NCI-H2227 treated with DMSO at 0.1 percent for 48 hours (cell line): ENCODE measurements around the gene FAAP20.
"Not testable (repeated sequence)": the region's sequence is repeated elsewhere in the genome, so short reads cannot be mapped to it uniquely, and the experiment has no call there.

Experiments
- DNase-seq: peaks from one replicate; lab custom pipeline; 2025; lab: John Stamatoyannopoulos, UW

FAAP20 gene

DNA sequence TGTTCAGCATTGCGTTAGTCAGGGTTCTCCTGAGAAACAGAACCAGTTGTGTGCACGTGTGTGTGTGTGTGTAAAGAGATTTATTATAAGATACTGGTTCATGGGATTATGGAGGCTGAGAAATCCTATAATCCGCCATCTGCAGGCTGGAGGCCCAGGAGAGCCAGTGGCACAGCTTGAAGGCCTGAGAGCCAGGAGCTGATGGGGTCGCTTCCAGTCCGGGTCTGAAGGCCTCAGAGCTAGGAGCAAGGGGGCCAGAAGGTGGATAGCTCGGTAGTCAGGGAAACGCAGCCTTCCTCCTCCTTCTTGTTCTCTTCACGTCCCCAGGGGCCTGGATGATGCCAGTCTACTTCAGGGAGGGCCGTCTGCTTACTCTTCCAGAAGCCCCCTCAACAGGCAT lies 37.7 kb downstream of the FAAP20 start:
- no peak for DNase-seq

DNA sequence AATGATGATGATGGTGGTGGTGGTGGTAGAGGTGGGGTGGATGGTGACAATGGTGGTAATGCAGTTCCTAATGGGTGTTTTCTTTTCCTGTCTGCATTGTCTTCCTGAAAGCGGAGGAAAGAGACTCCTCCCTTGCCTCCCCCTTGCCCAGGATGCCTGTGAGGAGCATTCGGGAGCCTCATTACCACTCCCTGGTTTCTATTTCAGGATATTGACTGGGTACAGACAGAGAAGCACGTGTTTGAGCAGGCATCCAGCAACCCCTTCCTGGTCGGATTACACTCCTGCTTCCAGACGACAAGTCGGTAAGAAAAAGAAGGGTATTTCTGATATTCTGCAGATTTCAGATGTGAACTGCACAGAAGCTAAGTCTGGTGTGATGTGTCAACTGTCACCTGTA lies 38.8 kb downstream of the FAAP20 start:
- no peak for DNase-seq

DNA sequence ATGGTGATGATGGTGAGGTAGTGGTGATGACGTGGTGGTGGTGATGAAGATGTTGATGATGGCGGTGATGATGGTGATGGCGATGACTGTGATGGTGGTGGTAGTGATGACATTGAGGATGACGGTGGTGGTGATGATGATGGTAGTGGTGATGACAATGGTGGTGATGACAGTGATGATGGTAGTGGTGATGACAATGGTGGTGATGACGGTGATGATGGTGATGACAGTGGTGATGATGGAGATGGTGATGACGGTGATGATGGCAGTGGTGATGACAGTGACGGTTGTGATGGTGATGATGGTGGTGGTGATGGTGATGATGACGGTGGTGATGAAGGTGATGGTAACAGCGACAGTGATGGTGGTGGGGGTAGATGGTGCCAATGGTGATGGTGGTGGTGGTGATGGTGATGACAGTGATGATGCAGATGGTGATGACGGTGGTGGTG lies 39.4 kb downstream of the FAAP20 start:
- DNase-seq: no peak

DNA sequence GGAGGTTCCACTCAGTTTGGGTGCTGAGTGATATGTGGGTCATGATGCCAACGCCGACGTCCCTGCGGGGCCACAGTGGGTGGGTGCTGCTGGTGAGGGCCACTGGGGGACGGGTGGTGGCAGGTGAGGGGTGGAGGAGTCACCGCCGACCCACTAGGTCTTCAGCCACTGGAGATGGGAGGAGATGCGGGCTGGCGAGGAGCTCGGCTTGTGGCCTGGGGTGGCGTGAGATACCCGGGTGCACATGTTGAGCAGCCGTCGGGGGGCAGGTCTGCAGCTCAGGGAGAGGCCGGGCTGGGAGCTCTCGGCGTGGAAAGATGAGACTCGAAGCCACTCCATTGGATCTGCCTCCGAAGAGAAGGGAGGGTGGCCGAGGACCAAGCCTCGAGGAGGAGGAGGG lies 40.5 kb downstream of the FAAP20 start:
- no peak for DNase-seq

DNA sequence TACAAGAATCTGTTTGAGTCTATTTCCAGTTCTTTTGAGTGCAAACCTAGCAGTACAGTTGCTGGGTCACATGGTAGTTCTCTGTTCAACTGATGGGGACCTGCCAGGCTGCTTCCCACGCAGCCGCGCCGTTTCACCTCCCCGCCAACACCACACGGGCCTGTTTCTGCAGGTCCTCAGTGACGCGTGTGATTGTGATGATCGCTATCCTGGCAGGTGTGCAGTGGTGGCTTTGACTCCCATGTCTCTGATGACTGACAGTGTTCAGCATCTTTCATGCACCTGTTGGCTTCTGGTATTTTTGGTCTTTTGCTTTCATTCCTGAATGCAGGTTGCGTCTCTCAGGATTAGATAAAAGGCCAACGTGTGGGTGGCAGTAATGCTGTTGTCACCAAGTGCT lies 41.6 kb downstream of the FAAP20 start:
- no peak for DNase-seq

DNA sequence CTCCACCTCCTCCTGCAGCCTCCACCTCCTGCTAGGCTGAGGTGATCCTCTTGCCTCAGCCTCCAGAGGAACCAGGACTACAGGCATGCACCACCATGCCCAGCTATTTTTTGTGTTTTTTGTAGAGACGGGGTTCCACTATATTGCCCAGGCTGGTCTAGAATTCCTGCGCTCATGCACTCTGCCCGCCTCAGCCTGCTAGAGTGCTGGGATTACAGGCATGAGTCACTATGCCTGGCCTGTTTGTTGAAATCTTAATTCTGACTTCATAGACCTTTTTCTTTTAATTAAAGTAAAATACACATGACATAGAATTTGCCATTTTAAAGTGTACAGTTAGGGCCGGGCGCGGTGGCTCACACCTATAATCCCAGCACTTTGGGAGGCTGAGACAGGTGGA lies 42.7 kb downstream of the FAAP20 start:
- DNase-seq: no peak

DNA sequence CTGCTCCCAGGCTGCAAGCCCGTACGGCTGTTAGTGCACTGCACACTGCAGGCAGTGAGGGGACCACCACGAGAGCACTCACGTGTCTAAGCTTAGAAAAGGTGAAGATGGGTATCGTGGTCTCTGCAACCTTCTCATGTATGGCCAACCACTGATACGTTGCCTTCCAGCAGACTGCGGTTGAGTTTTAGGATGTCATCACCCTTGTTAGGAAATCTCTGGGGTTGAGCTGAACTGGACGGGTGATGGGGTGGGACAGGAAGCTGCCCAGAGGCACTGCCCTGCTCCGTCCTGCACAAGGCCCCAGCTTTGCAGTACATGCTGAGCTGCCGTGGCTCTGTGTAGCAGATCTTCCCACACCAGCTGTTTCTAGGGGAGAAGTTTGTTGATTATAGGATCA lies 43.3 kb downstream of the FAAP20 start:
- DNase-seq: no peak

DNA sequence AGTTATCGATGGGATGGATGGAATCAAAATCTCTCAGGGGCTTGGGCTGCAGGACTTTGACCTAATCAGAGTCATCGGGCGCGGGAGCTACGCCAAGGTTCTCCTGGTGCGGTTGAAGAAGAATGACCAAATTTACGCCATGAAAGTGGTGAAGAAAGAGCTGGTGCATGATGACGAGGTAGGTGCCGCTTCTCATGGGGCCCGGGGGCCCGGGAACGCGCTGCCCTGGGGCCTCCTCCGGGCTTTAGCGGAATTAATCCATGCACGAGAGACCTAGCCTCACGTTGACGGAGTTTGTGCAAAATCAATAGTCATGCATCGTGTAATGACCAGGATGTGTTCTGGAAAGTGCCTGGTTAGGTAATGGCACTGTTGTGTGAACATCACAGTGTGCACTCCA lies 43.8 kb downstream of the FAAP20 start:
- DNase-seq: no peak

DNA sequence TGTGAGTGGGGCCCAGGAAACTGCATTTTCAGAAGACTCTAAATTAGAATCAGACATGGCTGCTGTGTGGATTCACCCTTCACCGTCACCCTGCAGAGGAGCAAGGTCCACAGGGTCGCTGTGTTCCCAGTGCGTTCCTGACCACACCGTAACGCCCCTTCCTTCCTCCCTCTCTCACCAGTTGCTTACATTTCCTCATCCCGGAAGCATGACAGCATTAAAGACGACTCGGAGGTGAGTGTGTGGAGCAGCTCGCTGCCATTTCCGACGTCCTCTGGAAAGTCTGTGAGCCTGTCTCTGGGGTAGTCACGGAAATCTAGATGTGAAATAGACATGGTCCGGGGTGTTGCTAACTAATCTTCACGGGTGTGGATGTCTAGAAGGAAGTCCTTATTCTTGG lies 45.9 kb downstream of the FAAP20 start:
- no peak for DNase-seq

DNA sequence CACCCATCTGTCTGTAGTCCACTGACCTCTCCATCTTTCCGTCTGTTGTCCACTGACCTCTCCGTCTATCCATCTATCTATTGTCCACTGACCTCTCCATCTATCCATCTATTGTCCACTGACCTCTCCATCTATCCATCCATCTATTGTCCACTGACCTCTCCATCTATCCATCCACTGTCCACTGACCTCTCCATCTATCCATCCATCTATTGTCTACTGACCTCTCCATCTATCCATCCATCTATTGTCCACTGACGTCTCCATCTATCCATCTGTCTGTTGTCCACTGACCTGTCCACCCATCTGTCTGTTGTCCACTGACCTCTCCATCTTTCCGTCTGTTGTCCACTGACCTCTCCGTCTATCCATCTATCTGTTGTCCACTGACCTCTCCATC lies 46.7 kb downstream of the FAAP20 start:
- DNase-seq: not testable (repeated sequence)

DNA sequence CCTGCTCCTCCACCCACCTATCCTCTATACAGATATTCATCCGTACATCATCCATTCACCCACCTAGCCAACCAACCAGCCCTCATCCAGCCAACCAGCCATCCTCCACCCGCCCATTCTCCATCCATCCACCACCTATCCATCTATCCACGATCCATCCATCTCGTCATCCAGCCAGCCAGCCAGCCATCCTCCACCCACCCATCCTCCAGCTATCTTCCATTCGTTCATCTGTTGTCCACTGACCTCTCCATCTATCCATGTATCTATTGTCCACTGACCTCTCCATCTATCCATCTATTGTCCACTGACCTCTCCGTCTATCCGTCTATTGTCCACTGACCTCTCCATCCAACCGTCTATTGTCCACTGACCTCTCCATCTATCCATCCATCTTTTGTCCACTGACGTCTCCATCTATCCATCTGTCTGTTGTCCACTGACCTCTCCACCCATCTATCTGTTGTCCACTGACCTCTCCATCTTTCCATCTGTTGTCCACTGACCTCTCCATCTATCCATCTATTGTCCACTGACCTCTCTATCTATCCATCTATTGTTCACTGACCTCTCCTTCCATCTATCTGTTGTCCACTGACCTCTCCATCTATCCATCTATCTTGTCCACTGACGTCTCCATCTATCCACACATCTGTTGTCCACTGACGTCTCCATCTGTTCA lies 47.6 kb downstream of the FAAP20 start:
- no peak for DNase-seq

DNA sequence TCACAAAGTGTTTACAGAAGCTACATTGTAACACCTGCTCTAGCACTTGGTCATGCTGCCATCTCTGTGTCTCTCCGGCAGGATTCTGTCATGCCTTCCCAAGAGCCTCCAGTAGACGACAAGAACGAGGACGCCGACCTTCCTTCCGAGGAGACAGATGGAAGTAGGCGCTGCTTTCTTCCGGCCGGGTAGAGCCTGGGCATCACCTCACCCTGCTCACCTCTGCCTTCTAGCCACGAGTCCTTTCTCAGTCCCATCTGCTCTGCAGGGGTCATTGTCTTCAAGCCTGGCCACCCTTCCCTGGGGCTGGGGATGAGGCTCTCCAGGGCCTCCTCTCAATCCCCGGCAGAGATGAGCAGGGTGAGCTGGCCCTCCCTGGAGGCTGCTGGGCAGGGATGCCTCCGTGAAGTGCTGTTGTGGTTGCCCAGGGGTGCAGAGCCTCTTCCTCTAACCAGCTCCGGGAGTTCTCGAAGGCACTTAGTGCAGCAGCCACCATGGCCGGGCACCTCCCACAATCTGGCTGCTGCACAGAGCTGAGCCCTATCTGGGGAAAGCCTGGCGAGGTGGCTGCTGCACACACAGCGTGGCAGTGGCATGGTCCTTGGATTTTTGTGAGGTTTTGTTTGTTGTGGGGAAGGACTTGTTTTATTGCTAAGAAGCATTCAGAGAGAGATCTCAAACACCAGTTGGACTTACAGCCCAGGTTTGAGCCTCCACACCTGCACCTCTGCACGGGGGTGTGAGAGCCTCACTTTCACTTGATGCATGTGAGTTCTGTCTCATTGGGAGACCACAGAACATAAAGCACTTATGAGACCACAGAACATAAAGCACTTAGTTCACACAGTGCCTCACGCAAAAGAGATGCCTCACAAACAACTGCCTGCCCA lies 48.4 kb downstream of the FAAP20 start:
- no peak for DNase-seq

DNA sequence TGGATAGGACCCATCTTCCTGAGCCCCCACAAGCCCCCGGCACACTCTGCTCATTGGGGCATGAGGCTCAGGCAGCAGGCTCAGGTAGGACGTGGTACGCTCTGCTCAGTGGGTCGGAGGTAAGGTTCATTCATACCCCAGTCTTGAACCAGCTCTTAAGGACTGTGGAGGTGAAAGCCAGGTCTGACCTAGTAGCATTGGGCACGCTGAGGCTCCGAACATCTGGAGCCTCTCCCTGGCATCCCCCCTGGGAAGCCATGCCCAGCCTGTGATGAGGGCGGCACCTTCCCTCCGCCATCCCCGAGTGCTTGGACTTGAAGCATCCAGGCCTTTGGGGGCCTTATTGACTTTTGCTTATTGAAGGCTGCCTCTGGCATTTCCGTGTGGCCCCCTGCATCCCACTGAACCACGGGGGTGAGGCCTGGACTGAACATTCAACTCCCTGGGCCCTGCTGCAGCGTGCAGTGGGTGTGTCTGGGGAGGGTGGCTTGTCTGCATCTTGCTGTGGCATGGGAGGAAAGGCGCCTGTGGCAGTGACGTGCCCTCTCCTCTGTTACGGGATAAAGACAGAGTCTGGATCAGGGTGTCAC lies 50.0 kb downstream of the FAAP20 start:
- DNase-seq: no peak

DNA sequence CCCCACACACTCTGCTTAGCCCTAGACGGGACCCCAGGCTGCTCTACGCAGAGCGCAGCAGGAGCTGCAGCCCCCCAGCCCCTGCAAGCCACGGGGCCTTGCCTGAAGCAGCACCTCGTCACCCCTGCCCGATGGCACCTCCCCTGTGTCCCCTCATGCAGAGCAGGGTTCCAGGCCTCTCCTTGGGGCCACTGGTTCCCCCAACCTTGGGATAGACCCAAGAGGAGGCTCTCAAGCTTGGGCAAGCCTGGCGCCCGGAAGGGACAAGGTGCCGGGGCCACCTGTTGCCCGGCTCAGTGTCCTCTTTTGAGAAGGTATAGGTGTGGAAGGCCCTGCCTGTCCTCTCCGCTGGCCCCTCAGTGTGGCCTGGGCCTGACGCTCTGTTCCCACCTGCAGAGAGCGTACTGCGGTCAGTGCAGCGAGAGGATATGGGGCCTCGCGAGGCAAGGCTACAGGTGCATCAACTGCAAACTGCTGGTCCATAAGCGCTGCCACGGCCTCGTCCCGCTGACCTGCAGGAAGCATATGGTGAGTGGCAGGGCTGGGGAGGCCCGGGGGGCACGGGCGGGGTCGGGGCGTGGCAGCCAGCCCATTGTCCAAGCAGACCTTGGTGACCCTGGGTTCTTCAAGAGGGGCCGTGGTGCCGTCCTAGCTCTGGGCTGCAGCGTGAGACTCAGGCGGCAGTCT lies 50.6 kb downstream of the FAAP20 start:
- no peak for DNase-seq

DNA sequence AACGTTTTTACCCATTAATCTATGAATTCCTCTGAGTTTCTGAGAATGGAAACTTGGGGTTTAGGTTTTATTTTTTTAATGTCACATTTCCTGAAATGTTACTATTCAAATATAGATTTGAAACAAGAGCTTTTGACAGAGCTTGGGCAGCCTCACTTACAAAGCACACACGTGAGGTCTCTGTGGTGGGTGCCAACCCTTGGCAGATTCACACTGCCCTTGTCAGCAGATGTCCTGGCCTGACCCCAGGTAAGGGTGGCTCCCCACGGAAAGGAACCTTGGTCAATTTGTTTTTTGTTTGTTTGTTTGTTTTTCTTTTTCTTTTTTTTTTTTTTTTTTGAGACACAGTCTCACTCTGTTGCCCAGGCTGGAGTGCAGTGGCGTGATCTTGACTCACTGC lies 53.5 kb downstream of the FAAP20 start:
- no peak for DNase-seq
